GM18517 (cell line): ENCODE measurements around the gene F13A1.

Experiments used
- ATAC-seq: cut with Tn5 transposase; IDR thresholded peaks from one replicate; pipeline ENCODE4 v1.9.1; 2021; ENCODE audit warnings: mild to moderate bottlenecking, moderate library complexity; ENCODE audit not compliant: unreplicated experiment

F13A1 gene

GRCh38 chr6:6319952-6320811 is at the start of gene F13A1:
F13A1 (minus strand) TSS chr6:6320662; CDS start chr6:6318664, 1,998 bp downstream.
- ATAC-seq = no peak

- ATAC-seq = no peak
Observed at GRCh38 chr6:6368684-6369052, 48.2 kb upstream of the F13A1 start.

GRCh38 chr6:6368040-6368683 is 47.7 kb upstream of the F13A1 start:
- no peak for ATAC-seq

- ATAC-seq = no peak
Observed at GRCh38 chr6:6366803-6367202, 46.3 kb upstream of the F13A1 start.

GRCh38 chr6:6365242-6365641 is 44.8 kb upstream of the F13A1 start:
- no peak for ATAC-seq

GRCh38 chr6:6362056-6362840 is 41.8 kb upstream of the F13A1 start:
- no peak for ATAC-seq

DNA sequence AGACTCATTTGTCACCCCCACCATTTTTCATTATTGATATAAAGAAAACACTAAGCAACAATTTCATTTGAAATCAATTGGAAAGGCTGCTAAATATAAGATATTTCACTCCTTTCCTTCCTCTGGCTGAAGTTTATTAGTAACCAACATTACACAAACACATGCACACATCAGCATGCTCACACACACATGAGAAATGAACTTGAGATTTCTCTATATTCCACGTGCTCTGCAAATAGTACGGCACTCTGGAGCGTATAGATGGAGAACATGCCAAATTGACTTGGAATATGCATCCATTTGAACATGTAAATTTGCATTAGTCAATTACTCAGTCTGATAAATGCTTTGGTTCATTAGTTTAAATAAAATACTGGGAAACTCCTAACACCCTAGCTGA is 37.1 kb upstream of the F13A1 start:
- no peak for ATAC-seq

GRCh38 chr6:6357032-6357431 is 36.6 kb upstream of the F13A1 start:
- no peak for ATAC-seq

GRCh38 chr6:6352772-6353171 is 32.3 kb upstream of the F13A1 start:
- ATAC-seq = no peak

DNA sequence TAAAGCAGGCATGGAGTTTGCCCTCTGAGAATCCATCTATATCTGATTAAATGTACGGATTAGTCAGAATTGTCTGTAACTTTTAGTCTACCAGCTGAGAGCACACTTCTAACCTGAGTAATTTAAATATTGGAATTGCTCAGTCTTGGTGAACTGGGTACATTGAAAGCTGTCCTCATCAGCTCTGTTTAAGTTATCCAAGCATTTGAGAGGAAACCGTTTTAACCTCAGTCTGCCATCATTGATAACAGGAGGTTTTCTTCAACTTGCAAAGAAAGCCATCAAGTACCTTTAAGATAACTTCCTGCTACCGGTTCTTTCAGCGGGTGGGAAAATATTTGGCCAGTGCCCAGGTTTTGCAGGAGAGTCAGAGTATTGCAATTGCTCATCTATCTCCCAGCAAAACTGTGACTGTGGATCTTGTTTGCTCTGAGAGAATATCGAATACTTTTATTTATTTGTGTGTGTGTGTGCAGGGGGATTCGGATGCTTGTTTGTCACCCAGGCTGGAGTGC is 31.1 kb upstream of the F13A1 start:
- no peak for ATAC-seq

GRCh38 chr6:6350696-6351095 is 30.2 kb upstream of the F13A1 start:
- no peak for ATAC-seq

- no peak for ATAC-seq
Observed at GRCh38 chr6:6348256-6348655, 27.8 kb upstream of the F13A1 start.

DNA sequence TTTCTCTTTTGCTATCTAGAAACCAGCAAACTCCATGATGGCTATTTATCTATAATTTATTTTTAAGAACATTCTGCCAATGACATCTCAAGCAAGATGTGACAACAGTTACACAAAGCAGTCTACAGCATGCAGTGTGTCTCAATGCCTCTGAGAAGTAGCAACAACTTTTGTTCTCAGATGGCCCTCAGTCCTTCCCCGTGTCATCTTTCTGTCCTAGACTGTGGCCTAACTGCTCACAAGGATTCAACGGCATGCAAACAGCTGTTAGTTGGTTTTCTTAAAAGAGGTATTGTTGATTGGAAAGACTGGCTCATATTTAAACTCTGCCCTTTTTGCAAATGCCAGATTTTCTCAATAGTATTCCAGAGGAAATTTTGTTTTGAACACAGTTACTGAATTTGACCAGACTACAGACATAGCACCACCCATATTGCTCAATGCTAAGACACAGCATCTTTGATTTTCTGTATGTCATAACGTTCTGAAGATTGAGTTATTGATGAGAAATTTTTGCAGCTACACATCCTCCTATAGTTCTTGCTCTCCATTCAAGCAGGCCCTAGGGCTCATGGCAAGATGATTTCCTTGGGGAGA is 26.1 kb upstream of the F13A1 start:
- ATAC-seq = no peak

GRCh38 chr6:6333501-6333900 is 13.0 kb upstream of the F13A1 start:
- ATAC-seq = no peak

GRCh38 chr6:6332811-6333244 is 12.4 kb upstream of the F13A1 start:
- peak; percentile 34 for ATAC-seq

GRCh38 chr6:6331946-6332601 is 11.6 kb upstream of the F13A1 start:
- peak; percentile 54 for ATAC-seq

DNA sequence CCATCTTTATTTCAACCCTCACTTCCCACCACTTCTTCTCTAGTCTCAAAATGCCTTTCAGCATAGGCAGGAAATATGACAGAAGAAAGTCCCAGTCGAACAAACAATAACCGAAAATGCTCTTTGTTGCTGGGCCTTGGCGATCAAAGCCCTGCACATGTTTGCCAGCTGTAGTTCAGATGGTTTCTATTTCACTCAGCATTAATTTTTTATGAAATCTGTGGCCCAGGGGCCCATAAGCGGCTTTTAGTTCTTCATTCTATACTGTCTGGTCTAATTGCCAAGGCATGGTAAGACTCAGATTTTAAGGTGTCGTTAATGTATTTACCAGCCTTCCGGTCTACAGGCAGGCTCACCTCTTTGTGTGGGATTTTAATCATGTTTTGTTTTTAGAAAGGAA is 10.9 kb upstream of the F13A1 start:
- peak; percentile 80 for ATAC-seq

DNA sequence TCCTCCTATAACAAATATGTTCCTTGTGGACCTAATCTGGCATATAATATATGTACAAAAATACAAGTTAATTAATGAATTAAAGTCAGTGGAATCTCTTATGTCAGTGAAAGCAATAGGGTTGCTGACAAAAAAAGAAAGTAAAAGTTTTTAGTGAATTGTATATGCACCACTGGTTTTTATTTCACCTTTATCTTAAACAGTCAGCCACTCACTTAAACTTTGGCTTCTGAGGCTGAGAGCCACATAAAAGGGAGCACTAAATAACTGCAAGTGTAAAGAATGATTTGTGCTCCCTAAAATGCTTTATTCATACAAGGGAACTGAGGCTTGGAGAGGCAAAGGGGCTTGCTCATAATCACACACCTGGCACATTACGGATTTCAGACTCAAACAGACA is 9.9 kb upstream of the F13A1 start:
- no peak for ATAC-seq

DNA sequence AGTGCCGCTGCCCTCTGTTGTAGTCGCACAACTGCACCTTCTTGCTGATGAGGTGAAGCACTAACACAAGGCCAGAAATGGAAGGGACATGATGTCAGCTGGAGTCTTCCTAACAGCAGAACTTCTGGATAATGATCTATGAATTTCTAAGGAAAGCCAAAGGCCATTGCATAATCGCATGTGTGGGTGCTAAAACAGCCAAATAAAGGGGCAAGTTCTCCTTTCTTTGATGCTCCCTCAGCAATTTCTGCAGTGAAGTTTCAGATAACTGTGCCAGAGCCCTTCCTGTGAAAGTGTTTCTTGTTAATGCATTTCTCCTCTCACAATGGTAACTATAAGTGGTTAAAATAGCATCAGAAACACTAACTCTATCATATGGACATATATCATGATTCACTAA is 8.0 kb upstream of the F13A1 start:
- no peak for ATAC-seq

DNA sequence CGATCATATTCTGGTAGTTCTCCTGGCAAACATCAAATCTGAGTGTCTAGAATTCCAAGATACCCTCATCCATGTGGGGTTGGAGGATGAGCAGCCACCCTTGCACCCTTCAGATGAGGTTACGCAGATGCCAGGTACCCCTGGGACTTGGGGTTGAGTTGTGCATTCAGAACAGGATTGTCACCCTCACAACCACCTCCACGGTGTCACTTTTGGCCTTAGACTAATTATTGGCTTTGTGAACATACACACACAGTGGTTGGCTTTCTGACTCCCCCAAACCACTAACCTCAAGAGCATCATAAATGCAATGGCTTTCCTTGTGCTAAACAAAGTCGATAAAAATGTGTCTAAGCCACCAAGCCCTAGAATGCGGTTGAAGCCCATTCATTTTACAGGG is 2.9 kb upstream of the F13A1 start:
- ATAC-seq = no peak
